H9 (cell line): ENCODE results near the gene YAP1. TPM values are rescaled to one million over a fixed set of nuclear protein-coding genes. Genes with fewer than 3 reads are reported as not detected.

ENCODE experiments used
- DNase-seq: peaks from one replicate; pipeline ENCODE4 v3.0.0-alpha.2; 2017
- H2AFZ ChIP-seq: one replicate; pipeline ENCODE4 v1.6.1; 2013; ENCODE audit warnings: mild to moderate bottlenecking, low read length, control low read depth, moderate library complexity
- H2AK5ac ChIP-seq: 2 replicates; pipeline ENCODE4 v1.6.1; 2013; ENCODE audit warnings: low read length, control low read depth, mixed read lengths; ENCODE audit not compliant: insufficient read length
- H2BK120ac ChIP-seq: one replicate; pipeline ENCODE4 v1.6.1; 2013; ENCODE audit warnings: low read depth, mild to moderate bottlenecking, low read length, control low read depth, inconsistent platforms; ENCODE audit not compliant: poor library complexity, severe bottlenecking
- H2BK12ac ChIP-seq: 2 replicates; pipeline ENCODE4 v1.6.1; 2013; ENCODE audit warnings: low read length, control low read depth, mixed read lengths, low read depth; ENCODE audit not compliant: insufficient read length
- H2BK15ac ChIP-seq: 2 replicates; pipeline ENCODE4 v1.6.1; 2013; ENCODE audit warnings: low read depth, low read length, control low read depth
- H2BK20ac ChIP-seq: one replicate; pipeline ENCODE4 v1.6.1; 2013; ENCODE audit warnings: low read depth, mild to moderate bottlenecking, low read length, control low read depth, inconsistent platforms; ENCODE audit not compliant: poor library complexity, severe bottlenecking
- H2BK5ac ChIP-seq: 2 replicates; pipeline ENCODE4 v1.6.1; 2013; ENCODE audit warnings: low read length, control low read depth, mixed read lengths; ENCODE audit not compliant: insufficient read length
- H3K14ac ChIP-seq: 2 replicates; pipeline ENCODE4 v1.6.1; 2013; ENCODE audit warnings: low read length, control low read depth; ENCODE audit not compliant: insufficient read depth
- H3K18ac ChIP-seq: 2 replicates; pipeline ENCODE4 v1.6.1; 2013; ENCODE audit warnings: low read depth, mild to moderate bottlenecking, mixed read lengths, low read length, control low read depth; ENCODE audit not compliant: insufficient read length
- H3K23ac ChIP-seq: 2 replicates; pipeline ENCODE4 v1.6.1; 2013; ENCODE audit warnings: low read length, control low read depth, mixed read lengths, low read depth; ENCODE audit not compliant: insufficient read length
- H3K23me2 ChIP-seq: 2 replicates; pipeline ENCODE4 v1.6.1; 2013; ENCODE audit warnings: low read depth, mild to moderate bottlenecking, mixed read lengths, low read length, control low read depth; ENCODE audit not compliant: insufficient read length, poor library complexity, severe bottlenecking
- H3K27ac ChIP-seq: 2 replicates; pipeline ENCODE4 v1.5.1; 2013; ENCODE audit warnings: low read length, control low read depth, mixed read lengths, low read depth; ENCODE audit not compliant: insufficient read length
- H3K27me3 ChIP-seq: 2 replicates; pipeline ENCODE4 v1.6.1; 2013; ENCODE audit warnings: low read length, control low read depth, inconsistent platforms; ENCODE audit not compliant: insufficient read depth
- H3K4ac ChIP-seq: 2 replicates; pipeline ENCODE4 v1.6.1; 2013; ENCODE audit warnings: low read depth, mild to moderate bottlenecking, control low read depth, inconsistent platforms, low read length, moderate library complexity
- H3K4me1 ChIP-seq: 2 replicates; pipeline ENCODE4 v1.6.1; 2013; ENCODE audit warnings: low read length, control low read depth, inconsistent platforms; ENCODE audit not compliant: insufficient read depth
- H3K4me2 ChIP-seq: 2 replicates; pipeline ENCODE4 v1.6.1; 2013; ENCODE audit warnings: low read length, control low read depth, mixed read lengths; ENCODE audit not compliant: insufficient read length, insufficient read depth
- H3K56ac ChIP-seq: 2 replicates; pipeline ENCODE4 v1.6.1; 2013; ENCODE audit warnings: low read depth, mild to moderate bottlenecking, mixed read lengths, low read length, control low read depth; ENCODE audit not compliant: insufficient read length
- H3K79me1 ChIP-seq: 2 replicates; pipeline ENCODE4 v1.6.1; 2013; ENCODE audit warnings: low read depth, mild to moderate bottlenecking, moderate library complexity, low read length, control low read depth, inconsistent platforms; ENCODE audit not compliant: insufficient read depth, poor library complexity, severe bottlenecking
- H3K79me2 ChIP-seq: 2 replicates; pipeline ENCODE4 v1.6.1; 2013; ENCODE audit warnings: low read length, control low read depth, inconsistent platforms; ENCODE audit not compliant: insufficient read depth
- H3K9ac ChIP-seq: 2 replicates; pipeline ENCODE4 v1.6.1; 2013; ENCODE audit warnings: low read length, control low read depth, mixed read lengths; ENCODE audit not compliant: insufficient read length; ENCODE audit errors: extremely low read depth
- H3K9me3 ChIP-seq: one replicate; pipeline ENCODE4 v1.6.1; 2013; ENCODE audit warnings: low read depth, low read length, inconsistent platforms; ENCODE audit not compliant: control insufficient read depth
- H3T11ph ChIP-seq: one replicate; pipeline ENCODE4 v1.6.1; 2013; ENCODE audit warnings: mild to moderate bottlenecking, low read length, control low read depth, inconsistent platforms
- H4K20me1 ChIP-seq: one replicate; pipeline ENCODE4 v1.6.1; 2013; ENCODE audit not compliant: control insufficient read depth, insufficient read length, insufficient read depth
- H4K5ac ChIP-seq: 2 replicates; pipeline ENCODE4 v1.6.1; 2013; ENCODE audit warnings: low read depth, mild to moderate bottlenecking, mixed read lengths, low read length, control low read depth; ENCODE audit not compliant: insufficient read length
- H4K8ac ChIP-seq: replicated peaks from 2 replicates; pipeline ENCODE4 v1.6.1; 2013; ENCODE audit warnings: low read length, control low read depth, mixed read lengths, low read depth; ENCODE audit not compliant: insufficient read length
- H4K91ac ChIP-seq: 2 replicates; pipeline ENCODE4 v1.6.1; 2013; ENCODE audit warnings: low read depth, mild to moderate bottlenecking, moderate library complexity, mixed read lengths, low read length, control low read depth; ENCODE audit not compliant: insufficient read length
- H3K27ac Mint-ChIP-seq, 3 experiments: 2 replicates in 2 of 3; 3 replicates in 1 of 3; pipeline ENCODE4 v1.8.0; 2020 to 2021; ENCODE audit warnings: mixed read lengths in 3 of 3, mild to moderate bottlenecking in 1 of 3, moderate library complexity in 1 of 3
- H3K27me3 Mint-ChIP-seq: 2 replicates; pipeline ENCODE4 v1.8.0; 2021; ENCODE audit warnings: low read depth, mild to moderate bottlenecking, moderate library complexity, mixed read lengths
- H3K36me3 Mint-ChIP-seq, 3 experiments: 2 replicates in 2 of 3; 3 replicates in 1 of 3; pipeline ENCODE4 v1.8.0; 2020 to 2021; ENCODE audit warnings: low read depth in 3 of 3, mixed read lengths in 3 of 3; ENCODE audit not compliant: insufficient read depth in 1 of 3
- H3K4me1 Mint-ChIP-seq, 2 experiments: 2 replicates each; pipeline ENCODE4 v1.8.0; 2020; ENCODE audit warnings: mixed read lengths in 2 of 2
- H3K4me3 Mint-ChIP-seq, 2 experiments: 2 replicates in 1 of 2; 3 replicates in 1 of 2; pipeline ENCODE4 v1.8.0; 2020 to 2021; ENCODE audit warnings: mild to moderate bottlenecking in 2 of 2, mixed read lengths in 2 of 2, moderate library complexity in 1 of 2
- H3K9me3 Mint-ChIP-seq, 2 experiments: 2 replicates in 1 of 2; 3 replicates in 1 of 2; pipeline ENCODE4 v1.8.0; 2020; ENCODE audit warnings: mild to moderate bottlenecking in 2 of 2, mixed read lengths in 2 of 2, moderate library complexity in 1 of 2
- CTCF ChIP-seq: fragments of 200-600 bp; sonication (generic); conservative IDR thresholded peaks from 3 replicates; pipeline ENCODE4 v1.8.0; 2021; ENCODE audit warnings: antibody characterized with exemption, mild to moderate bottlenecking
- WGBS: extraction: QIAGEN DNeasy Blood & Tissue Kit; methylation state at CpG from one replicate; pipeline ENCODE4 v1.1.7; 2013; ENCODE audit warnings: missing lambda C conversion rate, low lambda C conversion rate, mixed read lengths; ENCODE audit not compliant: insufficient read length; ENCODE audit errors: extremely low coverage; 5-methylcytosine and 5-hydroxymethylcytosine counted together
- total RNA-seq: library from RNA; stranded (reverse); gene quantifications from 2 replicates; pipeline ENCODE4 v1.2.1, GENCODE V29; 2021

Gene YAP1
- total RNA-seq, 1 experiment from 2014 or later = 124 TPM

GRCh38 chr11:102256251-102256650 lies 146.0 kb downstream of the YAP1 start:
- H2AK5ac ChIP-seq = no peak overlapping the region
- no peak overlapping the region for H4K8ac ChIP-seq
- H3K9me3 Mint-ChIP-seq = no peaks in the 10 kb centered on the region
- H3K4ac ChIP-seq = no peak overlapping the region
- no peaks in the 10 kb centered on the region for H3K23me2 ChIP-seq
- H3T11ph ChIP-seq = no peak overlapping the region
- no peak overlapping the region for H2BK15ac ChIP-seq
- no peak overlapping the region for H3K27ac Mint-ChIP-seq
- H3K18ac ChIP-seq = no peak overlapping the region
- H2BK12ac ChIP-seq = no peak overlapping the region
- H3K14ac ChIP-seq = no peak overlapping the region
- H3K27me3 ChIP-seq = no peaks in the 10 kb centered on the region
- H3K23ac ChIP-seq = no peak overlapping the region
- H2BK120ac ChIP-seq = no peak overlapping the region
- no peak overlapping the region for H4K5ac ChIP-seq
- no peaks in the 10 kb centered on the region for H3K79me2 ChIP-seq
- H3K4me2 ChIP-seq = no peak overlapping the region
- H3K4me1 ChIP-seq = no peaks in the 10 kb centered on the region
- no peak overlapping the region for H3K27ac ChIP-seq
- no peaks in the 10 kb centered on the region for H3K9me3 ChIP-seq
- H4K20me1 ChIP-seq = no peaks in the 10 kb centered on the region
- no peak overlapping the region for H2BK20ac ChIP-seq
- DNase-seq = no peak
- TF ChIP-seq CTCF = no peak
- WGBS = no CpG with 5 or more reads among the region's 4 CpGs
- H3K9ac ChIP-seq = no peak overlapping the region
- no peaks in the 10 kb centered on the region for H3K27me3 Mint-ChIP-seq
- peaks cover 0 to 2% (median 0%) of the 10 kb centered on the region in 3 experiments; a peak in 1 of 7 replicates for H3K36me3 Mint-ChIP-seq
- H3K4me1 Mint-ChIP-seq = peaks cover 15 to 17% of the 10 kb centered on the region in 2 experiments
- no peak overlapping the region for H2AFZ ChIP-seq
- no peaks in the 10 kb centered on the region for H3K79me1 ChIP-seq
- H3K56ac ChIP-seq = no peak overlapping the region
- no peak overlapping the region for H3K4me3 Mint-ChIP-seq
- no peak overlapping the region for H4K91ac ChIP-seq
- no peak overlapping the region for H2BK5ac ChIP-seq
